ENCODE results near the gene MROH7.

MROH7 gene

GRCh38 chr1:54742282-54742681 lies 100.7 kb downstream of the MROH7 start:
- DNase-seq (ENCODE audit: low read depth) = no peak

- no peak for DNase-seq (ENCODE audit: low read depth)
Observed at GRCh38 chr1:54743416-54744226, 102.0 kb downstream of the MROH7 start.

- no peak for DNase-seq (ENCODE audit: low read depth)
Observed at GRCh38 chr1:54744696-54745095, 103.1 kb downstream of the MROH7 start.

GRCh38 chr1:54745274-54745673 lies 103.7 kb downstream of the MROH7 start:
- no peak for DNase-seq (ENCODE audit: low read depth)

- no peak for DNase-seq (ENCODE audit: low read depth)
Observed at GRCh38 chr1:54745864-54746263, 104.3 kb downstream of the MROH7 start.

GRCh38 chr1:54748094-54748835 lies 106.7 kb downstream of the MROH7 start:
- DNase-seq (ENCODE audit: low read depth) = no peak

GRCh38 chr1:54750596-54750995 lies 109.0 kb downstream of the MROH7 start:
- no peak for DNase-seq (ENCODE audit: low read depth)

- DNase-seq (ENCODE audit: low read depth) = no peak
Observed at GRCh38 chr1:54751426-54751825, 109.8 kb downstream of the MROH7 start.

- DNase-seq (ENCODE audit: low read depth) = no peak
Observed at GRCh38 chr1:54754045-54754444, 112.5 kb downstream of the MROH7 start.

- no peak for DNase-seq (ENCODE audit: low read depth)
Observed at GRCh38 chr1:54754486-54755285, 113.1 kb downstream of the MROH7 start.

GRCh38 chr1:54757833-54758232 lies 116.2 kb downstream of the MROH7 start:
- no peak for DNase-seq (ENCODE audit: low read depth)

- DNase-seq (ENCODE audit: low read depth) = no peak
Observed at GRCh38 chr1:54758678-54759348, 117.2 kb downstream of the MROH7 start.

Data from activated T-helper 1 cell treated with Interleukin-2 at 50 U/mL for 16 hours (primary cell).